HG02610 (cell line): ENCODE data around the gene FOXL3.
"Not testable (repeated sequence)": the region's sequence is repeated elsewhere in the genome, so short reads cannot be mapped to it uniquely, and the experiment has no call there.

Experiments used
- ATAC-seq: cut with Tn5 transposase; IDR thresholded peaks from one replicate; pipeline ENCODE4 v1.9.1; 2021; ENCODE audit warnings: mild to moderate bottlenecking, moderate library complexity; ENCODE audit not compliant: unreplicated experiment

The FOXL3 gene

GRCh38 chr7:254337-255037 is 35.5 kb upstream of the FOXL3 start:
- no peak for ATAC-seq

GRCh38 chr7:255038-255435 is 34.9 kb upstream of the FOXL3 start:
- no peak for ATAC-seq

GRCh38 chr7:255721-256361 is 34.1 kb upstream of the FOXL3 start:
- no peak for ATAC-seq

- no peak for ATAC-seq
Observed at GRCh38 chr7:256461-256940, 33.5 kb upstream of the FOXL3 start.

- ATAC-seq, result no peak
Observed at GRCh38 chr7:256981-257646, 32.9 kb upstream of the FOXL3 start.

- ATAC-seq, result no peak
Observed at GRCh38 chr7:257647-257992, 32.4 kb upstream of the FOXL3 start.

GRCh38 chr7:258476-259190 is 31.3 kb upstream of the FOXL3 start:
- ATAC-seq, result no peak

GRCh38 chr7:259191-259505 is 30.8 kb upstream of the FOXL3 start:
- no peak for ATAC-seq

GRCh38 chr7:259751-260405 is 30.1 kb upstream of the FOXL3 start:
- no peak for ATAC-seq

- no peak for ATAC-seq
Observed at GRCh38 chr7:260441-261281, 29.3 kb upstream of the FOXL3 start.

- no peak for ATAC-seq
Observed at GRCh38 chr7:261341-262250, 28.4 kb upstream of the FOXL3 start.

GRCh38 chr7:262251-262572 is 27.8 kb upstream of the FOXL3 start:
- ATAC-seq, result no peak

GRCh38 chr7:262631-263311 is 27.2 kb upstream of the FOXL3 start:
- ATAC-seq, result not testable (repeated sequence)

- not testable (repeated sequence) for ATAC-seq
Observed at GRCh38 chr7:263483-264351, 26.3 kb upstream of the FOXL3 start.

GRCh38 chr7:264541-265191 is 25.3 kb upstream of the FOXL3 start:
- ATAC-seq, result no peak

GRCh38 chr7:265192-265997 is 24.6 kb upstream of the FOXL3 start:
- no peak for ATAC-seq
